WTC11 (cell line): ENCODE data around the gene EVA1C.

ENCODE experiments used
- CBFB ChIP-seq: sonication (generic); formaldehyde crosslinking; IDR thresholded peaks from 2 replicates; pipeline ENCODE4 v1.8.1; 2022; ENCODE audit warnings: mild to moderate bottlenecking, low read depth, missing genetic modification reagents
- FOXJ3 ChIP-seq: sonication (generic); formaldehyde crosslinking; IDR thresholded peaks from 2 replicates; pipeline ENCODE4 v1.9.0; 2021; ENCODE audit warnings: missing genetic modification reagents, mild to moderate bottlenecking, borderline replicate concordance
- GABPB1 ChIP-seq: sonication (generic); formaldehyde crosslinking; IDR thresholded peaks from 2 replicates; pipeline ENCODE4 v1.8.1; 2023; ENCODE audit warnings: mild to moderate bottlenecking, missing genetic modification reagents
- KAT7 ChIP-seq: sonication (generic); formaldehyde crosslinking; IDR thresholded peaks from 2 replicates; pipeline ENCODE4 v1.8.1; 2023; ENCODE audit warnings: missing genetic modification reagents, mild to moderate bottlenecking, borderline replicate concordance
- NFE2L1 ChIP-seq: sonication (generic); formaldehyde crosslinking; IDR thresholded peaks from 2 replicates; pipeline ENCODE4 v1.8.1; 2023; ENCODE audit warnings: missing genetic modification reagents
- NR1H2 ChIP-seq: sonication (generic); formaldehyde crosslinking; IDR thresholded peaks from 2 replicates; pipeline ENCODE4 v1.9.0; 2021; ENCODE audit warnings: mild to moderate bottlenecking, moderate library complexity, missing genetic modification reagents
- TCF7 ChIP-seq: sonication (generic); formaldehyde crosslinking; IDR thresholded peaks from 2 replicates; pipeline ENCODE4 v1.8.0; 2022; ENCODE audit warnings: mild to moderate bottlenecking, low read depth, missing genetic modification reagents, moderate library complexity
- TF ChIP-seq, protein P1 (sequence below): fragments of 200-600 bp; IDR thresholded peaks from 2 replicates; pipeline ENCODE4 v1.8.0; 2022; ENCODE audit warnings: antibody characterized with exemption
- TF ChIP-seq, protein P2 (sequence below): fragments of 250-450 bp; sonication (Bioruptor Pico); IDR thresholded peaks from 2 replicates; pipeline ENCODE4 v1.9.0; 2021; ENCODE audit warnings: moderate library complexity, mild to moderate bottlenecking, inconsistent platforms, borderline replicate concordance
- TF ChIP-seq, protein P3 (sequence below): fragments of 250-450 bp; sonication (Bioruptor Pico); IDR thresholded peaks from 2 replicates; pipeline ENCODE4 v2.1.2; 2022; ENCODE audit warnings: mild to moderate bottlenecking, moderate library complexity
- TF ChIP-seq, protein P4 (sequence below): sonication (generic); formaldehyde crosslinking; IDR thresholded peaks from 2 replicates; pipeline ENCODE4 v1.8.0; 2022; ENCODE audit warnings: mild to moderate bottlenecking, missing genetic modification reagents
- TF ChIP-seq, protein P5 (sequence below): sonication (generic); formaldehyde crosslinking; IDR thresholded peaks from 2 replicates; pipeline ENCODE4 v1.8.1; 2022; ENCODE audit warnings: low read depth, mild to moderate bottlenecking, moderate library complexity, missing genetic modification reagents, borderline replicate concordance

DNA sequence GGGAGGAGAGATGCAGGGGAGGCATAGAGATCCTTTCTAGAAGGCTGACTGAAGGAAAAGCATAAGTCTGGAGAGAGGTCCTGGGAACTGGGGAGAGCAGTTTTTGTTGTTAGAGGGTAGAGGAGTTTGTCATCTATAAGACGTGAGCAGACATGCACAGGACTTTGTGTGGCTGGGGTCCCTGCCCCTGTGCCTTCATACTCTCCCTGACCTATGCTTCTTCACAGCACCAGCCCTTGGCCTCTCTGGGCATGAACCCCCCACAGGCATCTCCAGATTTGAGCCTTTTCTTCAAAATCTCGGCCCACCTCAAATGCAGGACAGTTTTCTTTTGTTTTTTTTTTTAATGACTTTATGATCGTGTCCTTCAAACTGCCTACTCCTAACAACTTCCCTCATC, 79.9 kb downstream of the EVA1C start:
- TF ChIP-seq, protein P1, sequence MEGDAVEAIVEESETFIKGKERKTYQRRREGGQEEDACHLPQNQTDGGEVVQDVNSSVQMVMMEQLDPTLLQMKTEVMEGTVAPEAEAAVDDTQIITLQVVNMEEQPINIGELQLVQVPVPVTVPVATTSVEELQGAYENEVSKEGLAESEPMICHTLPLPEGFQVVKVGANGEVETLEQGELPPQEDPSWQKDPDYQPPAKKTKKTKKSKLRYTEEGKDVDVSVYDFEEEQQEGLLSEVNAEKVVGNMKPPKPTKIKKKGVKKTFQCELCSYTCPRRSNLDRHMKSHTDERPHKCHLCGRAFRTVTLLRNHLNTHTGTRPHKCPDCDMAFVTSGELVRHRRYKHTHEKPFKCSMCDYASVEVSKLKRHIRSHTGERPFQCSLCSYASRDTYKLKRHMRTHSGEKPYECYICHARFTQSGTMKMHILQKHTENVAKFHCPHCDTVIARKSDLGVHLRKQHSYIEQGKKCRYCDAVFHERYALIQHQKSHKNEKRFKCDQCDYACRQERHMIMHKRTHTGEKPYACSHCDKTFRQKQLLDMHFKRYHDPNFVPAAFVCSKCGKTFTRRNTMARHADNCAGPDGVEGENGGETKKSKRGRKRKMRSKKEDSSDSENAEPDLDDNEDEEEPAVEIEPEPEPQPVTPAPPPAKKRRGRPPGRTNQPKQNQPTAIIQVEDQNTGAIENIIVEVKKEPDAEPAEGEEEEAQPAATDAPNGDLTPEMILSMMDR, result no peak
- no peak for TF ChIP-seq NFE2L1
- TF ChIP-seq NR1H2 (CRISPR knock-in tag), result no peak
- no peak for TF ChIP-seq GABPB1
- TF ChIP-seq, protein P2, sequence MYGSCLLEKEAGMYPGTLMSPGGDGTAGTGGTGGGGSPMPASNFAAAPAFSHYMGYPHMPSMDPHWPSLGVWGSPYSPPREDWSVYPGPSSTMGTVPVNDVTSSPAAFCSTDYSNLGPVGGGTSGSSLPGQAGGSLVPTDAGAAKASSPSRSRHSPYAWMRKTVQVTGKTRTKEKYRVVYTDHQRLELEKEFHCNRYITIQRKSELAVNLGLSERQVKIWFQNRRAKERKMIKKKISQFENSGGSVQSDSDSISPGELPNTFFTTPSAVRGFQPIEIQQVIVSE, result no peak
- TF ChIP-seq CBFB (CRISPR knock-in tag), result no peak
- TF ChIP-seq FOXJ3 (CRISPR knock-in tag), result no peak
- TF ChIP-seq, protein P3, sequence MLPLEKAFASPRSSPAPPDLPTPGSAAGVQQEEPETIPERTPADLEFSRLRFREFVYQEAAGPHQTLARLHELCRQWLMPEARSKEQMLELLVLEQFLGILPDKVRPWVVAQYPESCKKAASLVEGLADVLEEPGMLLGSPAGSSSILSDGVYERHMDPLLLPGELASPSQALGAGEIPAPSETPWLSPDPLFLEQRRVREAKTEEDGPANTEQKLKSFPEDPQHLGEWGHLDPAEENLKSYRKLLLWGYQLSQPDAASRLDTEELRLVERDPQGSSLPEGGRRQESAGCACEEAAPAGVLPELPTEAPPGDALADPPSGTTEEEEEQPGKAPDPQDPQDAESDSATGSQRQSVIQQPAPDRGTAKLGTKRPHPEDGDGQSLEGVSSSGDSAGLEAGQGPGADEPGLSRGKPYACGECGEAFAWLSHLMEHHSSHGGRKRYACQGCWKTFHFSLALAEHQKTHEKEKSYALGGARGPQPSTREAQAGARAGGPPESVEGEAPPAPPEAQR (CRISPR knock-in tag), result no peak
- no peak for TF ChIP-seq TCF7
- TF ChIP-seq, protein P4, sequence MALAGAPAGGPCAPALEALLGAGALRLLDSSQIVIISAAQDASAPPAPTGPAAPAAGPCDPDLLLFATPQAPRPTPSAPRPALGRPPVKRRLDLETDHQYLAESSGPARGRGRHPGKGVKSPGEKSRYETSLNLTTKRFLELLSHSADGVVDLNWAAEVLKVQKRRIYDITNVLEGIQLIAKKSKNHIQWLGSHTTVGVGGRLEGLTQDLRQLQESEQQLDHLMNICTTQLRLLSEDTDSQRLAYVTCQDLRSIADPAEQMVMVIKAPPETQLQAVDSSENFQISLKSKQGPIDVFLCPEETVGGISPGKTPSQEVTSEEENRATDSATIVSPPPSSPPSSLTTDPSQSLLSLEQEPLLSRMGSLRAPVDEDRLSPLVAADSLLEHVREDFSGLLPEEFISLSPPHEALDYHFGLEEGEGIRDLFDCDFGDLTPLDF (CRISPR knock-in tag), result no peak
- TF ChIP-seq, protein P5, sequence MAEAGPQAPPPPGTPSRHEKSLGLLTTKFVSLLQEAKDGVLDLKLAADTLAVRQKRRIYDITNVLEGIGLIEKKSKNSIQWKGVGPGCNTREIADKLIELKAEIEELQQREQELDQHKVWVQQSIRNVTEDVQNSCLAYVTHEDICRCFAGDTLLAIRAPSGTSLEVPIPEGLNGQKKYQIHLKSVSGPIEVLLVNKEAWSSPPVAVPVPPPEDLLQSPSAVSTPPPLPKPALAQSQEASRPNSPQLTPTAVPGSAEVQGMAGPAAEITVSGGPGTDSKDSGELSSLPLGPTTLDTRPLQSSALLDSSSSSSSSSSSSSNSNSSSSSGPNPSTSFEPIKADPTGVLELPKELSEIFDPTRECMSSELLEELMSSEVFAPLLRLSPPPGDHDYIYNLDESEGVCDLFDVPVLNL (CRISPR knock-in tag), result no peak
- TF ChIP-seq KAT7 (CRISPR knock-in tag), result no peak
